ENCODE measurements around the gene H2AZ1. TPM values are rescaled to one million over a fixed set of nuclear protein-coding genes. Genes with fewer than 3 reads are reported as not detected.

Gene H2AZ1
- total RNA-seq, 1 donor from 2014 or later: 177 TPM

DNA sequence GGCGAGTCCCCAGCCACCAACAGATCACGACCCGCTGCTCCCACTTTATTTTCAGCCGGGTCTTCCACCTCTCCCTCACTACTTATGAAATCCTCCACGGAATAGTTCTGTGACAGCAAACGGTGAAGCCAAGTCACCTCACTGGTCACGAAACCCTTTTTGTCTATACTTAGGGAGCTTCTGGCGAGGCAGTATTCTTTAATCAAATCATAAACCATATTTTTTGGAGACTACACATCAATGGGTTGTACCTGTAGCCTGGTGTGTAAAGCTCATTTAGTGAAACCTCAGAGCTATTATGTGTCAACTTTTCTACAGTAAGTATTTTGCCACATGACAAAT lies 809 bp upstream of the H2AZ1 start:
- Histone ChIP-seq H3K4me3 (peak overlapping the region; percentile 89 to 97), H3K36me3 (peaks cover 0 to 6% of the 10 kb centered on the region in 2 donors), H3K4me1 (peaks cover 32% of the 10 kb centered on the region), H3K27me3 (no peaks in the 10 kb centered on the region), H3K9me3 (no peaks in the 10 kb centered on the region), H3K27ac (peak overlapping the region; percentile 95)
- DNase-seq (ENCODE audit: extremely low spot score in 2 of 2): no peak
- intact Hi-C loops (cut with DNase I): no loop called here
- TF ChIP-seq POLR2A (IDR thresholded peaks at IDR 0.05) (no peak), POLR2AphosphoS5 (IDR thresholded peaks at IDR 0.05; ENCODE audit: insufficient read depth in 1 of 2, low read depth in 1 of 2) (no peak)
- TF ChIP-seq, protein P1, sequence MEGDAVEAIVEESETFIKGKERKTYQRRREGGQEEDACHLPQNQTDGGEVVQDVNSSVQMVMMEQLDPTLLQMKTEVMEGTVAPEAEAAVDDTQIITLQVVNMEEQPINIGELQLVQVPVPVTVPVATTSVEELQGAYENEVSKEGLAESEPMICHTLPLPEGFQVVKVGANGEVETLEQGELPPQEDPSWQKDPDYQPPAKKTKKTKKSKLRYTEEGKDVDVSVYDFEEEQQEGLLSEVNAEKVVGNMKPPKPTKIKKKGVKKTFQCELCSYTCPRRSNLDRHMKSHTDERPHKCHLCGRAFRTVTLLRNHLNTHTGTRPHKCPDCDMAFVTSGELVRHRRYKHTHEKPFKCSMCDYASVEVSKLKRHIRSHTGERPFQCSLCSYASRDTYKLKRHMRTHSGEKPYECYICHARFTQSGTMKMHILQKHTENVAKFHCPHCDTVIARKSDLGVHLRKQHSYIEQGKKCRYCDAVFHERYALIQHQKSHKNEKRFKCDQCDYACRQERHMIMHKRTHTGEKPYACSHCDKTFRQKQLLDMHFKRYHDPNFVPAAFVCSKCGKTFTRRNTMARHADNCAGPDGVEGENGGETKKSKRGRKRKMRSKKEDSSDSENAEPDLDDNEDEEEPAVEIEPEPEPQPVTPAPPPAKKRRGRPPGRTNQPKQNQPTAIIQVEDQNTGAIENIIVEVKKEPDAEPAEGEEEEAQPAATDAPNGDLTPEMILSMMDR (IDR thresholded peaks at IDR 0.05): no peak

DNA sequence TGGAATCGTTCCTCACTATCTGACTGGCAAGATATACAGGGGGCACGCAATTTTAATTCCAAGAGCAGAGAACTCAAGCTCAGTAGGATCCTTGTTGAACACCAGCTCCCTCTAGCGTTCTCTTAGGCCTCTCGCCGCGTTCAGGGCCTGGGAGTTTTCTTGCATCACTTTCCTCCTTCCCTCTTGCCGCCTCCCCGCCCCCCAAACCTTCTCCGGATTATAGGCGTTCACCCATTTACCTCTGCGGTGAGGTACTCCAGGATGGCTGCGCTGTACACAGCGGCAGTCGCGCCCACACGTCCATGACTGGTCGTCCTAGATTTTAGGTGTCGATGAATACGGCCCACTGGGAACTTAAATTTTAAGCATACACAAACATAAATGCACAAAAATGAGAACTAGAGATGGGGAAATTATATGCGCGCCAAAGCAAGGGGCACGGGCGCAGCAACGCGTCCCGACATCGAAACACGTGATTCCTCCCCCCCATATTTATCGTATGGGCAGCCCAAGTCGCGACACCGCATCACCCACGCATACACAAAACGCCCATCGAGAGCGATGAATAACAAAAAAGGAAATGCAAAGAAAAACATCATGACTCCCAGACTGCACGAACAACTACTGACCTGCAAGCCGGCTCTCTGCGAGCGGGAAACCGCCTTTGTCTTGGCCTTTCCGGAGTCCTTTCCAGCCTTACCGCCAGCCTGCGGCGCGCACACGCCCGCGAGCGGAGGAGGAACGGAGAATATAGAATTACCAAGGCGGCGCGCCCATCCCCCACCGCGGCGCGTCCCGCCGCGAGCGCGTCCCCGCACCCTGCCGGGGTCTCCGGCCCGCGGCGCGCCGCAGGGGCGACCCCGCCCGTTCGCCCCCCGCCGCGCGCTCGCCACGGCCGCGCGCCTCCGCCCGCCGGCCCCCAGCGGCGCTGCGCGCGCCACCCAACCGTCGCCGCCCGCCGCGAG lies 759 bp downstream of the H2AZ1 start:
- H3K27ac ChIP-seq: peak overlapping the region; percentile 95
- H3K4me3 ChIP-seq: peak overlapping the region; percentile 89 to 97
- H3K9me3 ChIP-seq: no peaks in the 10 kb centered on the region
- H3K36me3 ChIP-seq: peaks cover 0 to 6% of the 10 kb centered on the region in 2 donors
- DNase-seq (ENCODE audit: extremely low spot score in 2 of 2): peak in 1 of 2 donors; percentile 93
- H3K27me3 ChIP-seq: no peaks in the 10 kb centered on the region
- intact Hi-C loops (cut with DNase I): loop anchor here (2.0 to 5.0 kb wide), 2 partner anchors 57 to 387 kb away; partner anchors contain the start of gene LAMTOR3
- peak; percentile 56 to 68 for TF ChIP-seq POLR2AphosphoS5 (IDR thresholded peaks at IDR 0.05; ENCODE audit: insufficient read depth in 1 of 2, low read depth in 1 of 2)
- TF ChIP-seq POLR2A (IDR thresholded peaks at IDR 0.05): no peak
- TF ChIP-seq, protein P1 (IDR thresholded peaks at IDR 0.05): peak; percentile 24 to 82 (median 70)
- H3K4me1 ChIP-seq: peaks cover 48% of the 10 kb centered on the region

DNA sequence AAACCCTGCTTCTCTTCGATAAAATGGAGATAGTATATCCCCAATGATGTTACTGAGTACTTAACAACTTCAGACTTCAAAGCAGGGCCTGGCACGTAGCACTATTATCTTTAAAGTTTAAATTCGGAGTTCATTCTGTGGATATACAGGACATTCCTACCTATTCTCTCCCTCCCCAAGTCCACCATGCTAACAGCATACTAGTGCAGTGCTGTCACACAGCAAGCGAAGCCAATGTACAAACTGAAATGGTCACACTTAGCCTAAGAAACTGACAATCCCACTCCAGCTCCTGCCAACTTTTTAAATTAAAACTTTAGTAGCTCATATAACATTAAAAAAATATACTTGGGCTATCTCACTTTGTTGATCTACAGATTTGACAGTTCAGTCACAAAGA lies 2.5 kb downstream of the H2AZ1 start:
- Histone ChIP-seq H3K9me3 (no peaks in the 10 kb centered on the region), H3K27ac (peak overlapping the region; percentile 95), H3K36me3 (peaks cover 0 to 6% of the 10 kb centered on the region in 2 donors), H3K27me3 (no peaks in the 10 kb centered on the region), H3K4me3 (peak overlapping the region in 1 of 2 donors; percentile 79), H3K4me1 (peaks cover 65% of the 10 kb centered on the region)
- DNase-seq (ENCODE audit: extremely low spot score in 2 of 2): no peak
- TF ChIP-seq, protein P1 (IDR thresholded peaks at IDR 0.05): no peak
- no peak for TF ChIP-seq POLR2A (IDR thresholded peaks at IDR 0.05)
- no peak for TF ChIP-seq POLR2AphosphoS5 (IDR thresholded peaks at IDR 0.05; ENCODE audit: insufficient read depth in 1 of 2, low read depth in 1 of 2)
- intact Hi-C loops (cut with DNase I): loop anchor here (2.0 to 5.0 kb wide), 2 partner anchors 55 to 385 kb away; partner anchors contain the start of gene LAMTOR3

DNA sequence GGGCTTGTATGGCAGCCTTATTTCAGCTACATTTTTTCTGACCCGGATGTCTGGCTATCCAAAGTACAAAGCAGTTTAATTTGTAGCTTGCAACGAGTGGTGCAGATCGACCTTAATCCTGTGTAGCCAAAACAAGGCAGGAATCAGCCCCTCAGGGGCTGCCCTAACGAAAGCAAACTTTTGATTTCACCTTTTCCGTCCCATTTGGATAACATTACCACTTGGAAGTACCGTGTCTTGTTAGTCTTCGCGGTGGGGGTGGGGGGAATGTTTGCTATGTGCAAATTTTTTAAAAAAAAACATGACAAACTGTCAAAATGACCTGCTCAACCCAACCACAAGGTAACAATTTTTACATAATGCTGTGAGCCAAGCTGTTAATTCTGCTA lies 2.9 kb downstream of the H2AZ1 start:
- peak overlapping the region; percentile 95 for H3K27ac ChIP-seq
- no peaks in the 10 kb centered on the region for H3K27me3 ChIP-seq
- intact Hi-C loops (cut with DNase I): loop anchor here (5.0 kb wide), 1 partner anchor 55 kb away; the partner anchor contains the start of gene LAMTOR3
- peaks cover 69% of the 10 kb centered on the region for H3K4me1 ChIP-seq
- H3K9me3 ChIP-seq: no peaks in the 10 kb centered on the region
- peak overlapping the region; percentile 79 to 81 for H3K4me3 ChIP-seq
- DNase-seq (ENCODE audit: extremely low spot score in 2 of 2): no peak
- H3K36me3 ChIP-seq: peaks cover 0 to 6% of the 10 kb centered on the region in 2 donors
- TF ChIP-seq, protein P1 (IDR thresholded peaks at IDR 0.05): no peak
- no peak for TF ChIP-seq POLR2A (IDR thresholded peaks at IDR 0.05)
- TF ChIP-seq POLR2AphosphoS5 (IDR thresholded peaks at IDR 0.05; ENCODE audit: insufficient read depth in 1 of 2, low read depth in 1 of 2): no peak
